HepG2 (cell line): ENCODE results near the gene SEMA4A. TPM values are rescaled to one million over a fixed set of nuclear protein-coding genes. Genes with fewer than 3 reads are reported as not detected.

Source experiments
- ARHGAP35 ChIP-seq: sonication (generic); formaldehyde crosslinking; IDR thresholded peaks from 2 replicates; pipeline ENCODE4 v1.9.0; 2022; ENCODE audit warnings: mild to moderate bottlenecking, inconsistent platforms, moderate library complexity, missing genetic modification reagents, borderline replicate concordance
- GATA4 ChIP-seq: sonication (generic); IDR thresholded peaks from 2 replicates; pipeline ENCODE4 v1.6.1; 2016; ENCODE audit warnings: antibody characterized with exemption, low read depth, borderline replicate concordance
- JUN ChIP-seq: sonication (generic); formaldehyde crosslinking; IDR thresholded peaks from 2 replicates; pipeline ENCODE4 v1.4.0; 2020; ENCODE audit warnings: mild to moderate bottlenecking, missing genetic modification reagents
- KDM5A ChIP-seq: fragments of 200-600 bp; sonication (generic); IDR thresholded peaks from 2 replicates; pipeline ENCODE4 v1.7.0; 2018; ENCODE audit warnings: antibody characterized with exemption, mild to moderate bottlenecking, low read length, borderline replicate concordance
- MAFF ChIP-seq: IDR thresholded peaks from 2 replicates; pipeline ENCODE4 v1.6.1; 2011; ENCODE audit warnings: low read depth, low read length, improper control_type of control experiment
- MED1 ChIP-seq: sonication (generic); formaldehyde crosslinking; IDR thresholded peaks from 2 replicates; pipeline ENCODE4 v1.4.0; 2020; ENCODE audit warnings: missing genetic modification reagents
- PCBP1 ChIP-seq: fragments of 200-400 bp; formaldehyde crosslinking; IDR thresholded peaks from 2 replicates; pipeline ENCODE4 v1.6.1; 2017; ENCODE audit warnings: mild to moderate bottlenecking, low read depth, low read length, borderline replicate concordance
- PHF8 ChIP-seq: sonication (generic); formaldehyde crosslinking; IDR thresholded peaks from 2 replicates; pipeline ENCODE4 v1.5.0; 2020; ENCODE audit warnings: missing genetic modification reagents
- POLR2AphosphoS2 ChIP-seq: IDR thresholded peaks from 2 replicates; pipeline ENCODE4 v1.6.1; 2011; ENCODE audit warnings: low read depth, low read length, improper control_type of control experiment
- RARA ChIP-seq: IDR thresholded peaks from 2 replicates; pipeline ENCODE4 v1.6.1; 2016; ENCODE audit warnings: missing genetic modification reagents, missing compliant biosample characterization
- SOX6 ChIP-seq, 2 experiments: fragments of 450-650 bp in 1 of 2; sonication (generic) in 1 of 2; formaldehyde crosslinking in 1 of 2; IDR thresholded peaks; 2 replicates each; pipeline versions ENCODE4 v1.4.0 to v1.6.1; 2017 to 2020; ENCODE audit warnings: antibody characterized with exemption in 1 of 2, mild to moderate bottlenecking in 1 of 2, missing genetic modification reagents in 1 of 2
- THAP11 ChIP-seq: IDR thresholded peaks from 2 replicates; pipeline ENCODE4 v1.6.1; 2016; ENCODE audit warnings: missing biosample characterization, missing genetic modification reagents
- ZC3H13 ChIP-seq: sonication (generic); formaldehyde crosslinking; IDR thresholded peaks from 2 replicates; pipeline ENCODE4 v1.8.1; 2023; ENCODE audit warnings: mild to moderate bottlenecking, missing genetic modification reagents, moderate library complexity
- ZFP82 ChIP-seq: sonication (generic); formaldehyde crosslinking; IDR thresholded peaks from 2 replicates; pipeline ENCODE4 v1.5.1; 2020; ENCODE audit warnings: mild to moderate bottlenecking, missing genetic modification reagents, borderline replicate concordance
- ZMYM4 ChIP-seq: sonication (generic); formaldehyde crosslinking; IDR thresholded peaks from 2 replicates; pipeline ENCODE4 v1.8.1; 2023; ENCODE audit warnings: mild to moderate bottlenecking, missing genetic modification reagents
- ZNF264 ChIP-seq: sonication (generic); formaldehyde crosslinking; IDR thresholded peaks from 2 replicates; pipeline ENCODE4 v1.4.0; 2020; ENCODE audit warnings: missing genetic modification reagents
- ZNF354B ChIP-seq: sonication (generic); formaldehyde crosslinking; IDR thresholded peaks from 2 replicates; pipeline ENCODE4 v1.8.0; 2022; ENCODE audit warnings: mild to moderate bottlenecking, missing genetic modification reagents
- ZNF414 ChIP-seq: sonication (generic); formaldehyde crosslinking; IDR thresholded peaks from 2 replicates; pipeline ENCODE4 v1.5.0; 2020; ENCODE audit warnings: missing genetic modification reagents
- ZNF547 ChIP-seq: sonication (generic); formaldehyde crosslinking; IDR thresholded peaks from 2 replicates; pipeline ENCODE4 v1.5.1; 2020; ENCODE audit warnings: mild to moderate bottlenecking, missing genetic modification reagents
- ZNF615 ChIP-seq: sonication (generic); formaldehyde crosslinking; IDR thresholded peaks from 2 replicates; pipeline ENCODE4 v1.5.0; 2020; ENCODE audit warnings: mild to moderate bottlenecking, missing genetic modification reagents, borderline replicate concordance
- ZNF652 ChIP-seq: IDR thresholded peaks from 2 replicates; pipeline ENCODE4 v1.6.1; 2016; ENCODE audit warnings: low read depth, borderline replicate concordance
- ZNF691 ChIP-seq: sonication (generic); formaldehyde crosslinking; IDR thresholded peaks from 2 replicates; pipeline ENCODE4 v1.4.0; 2020; ENCODE audit warnings: missing genetic modification reagents, low read depth, mild to moderate bottlenecking, borderline replicate concordance
- polyA plus RNA-seq, 8 experiments: library from polyadenylated mRNA; depleted of rRNA in 3 of 8; stranded (reverse) in 7 of 8; unstranded in 1 of 8; fragments of >200 nt; fragmentation: Illumina TruSeq in 4 of 8; extraction: Trizol in 4 of 8; gene quantifications; 2 replicates each; pipeline versions ENCODE4 v1.2.1 to v1.2.3, GENCODE V29; 2011 to 2016; ENCODE audit warnings: low read depth in 4 of 8, missing spikeins in 1 of 8, mixed read lengths in 1 of 8; ENCODE audit not compliant: insufficient read depth in 1 of 8
- total RNA-seq, 5 experiments: library from RNA; depleted of rRNA; stranded (reverse); fragments of >200 nt; fragmentation: Illumina TruSeq; extraction: Trizol; gene quantifications; 2 replicates each; pipeline ENCODE4 v1.2.3, GENCODE V29; 2016; ENCODE audit warnings: low read depth in 1 of 5
- TF ChIP-seq, protein P1 (sequence below): sonication (generic); formaldehyde crosslinking; IDR thresholded peaks from 2 replicates; pipeline ENCODE4 v1.5.1; 2020; ENCODE audit warnings: missing genetic modification reagents, mild to moderate bottlenecking, borderline replicate concordance
- TF ChIP-seq, protein P2 (sequence below): sonication (generic); formaldehyde crosslinking; IDR thresholded peaks from 2 replicates; pipeline ENCODE4 v1.4.0; 2020; ENCODE audit warnings: missing genetic modification reagents

The SEMA4A gene
- total and polyA plus RNA-seq, 2 of the 13 experiments (the other 11 are each of a cell fraction or from before 2014, with no cell fraction given): 0.09 to 0.20 TPM

- TF ChIP-seq ZNF414 (peak; percentile 71; the same call in 1 of the 2 replicates), GATA4 (no peak; the same call in 1 of the 2 replicates), ZFP82 (CRISPR knock-in tag) (peak; percentile 71; the same call in 1 of the 2 replicates), ZNF652 (no peak), ZNF547 (peak; percentile 82), PHF8 (CRISPR knock-in tag) (peak; percentile 82), JUN (peak; percentile 74; the same call in 1 of the 2 replicates), SOX6 (IDR thresholded peaks at IDR 0.05) (no peak), SOX6 (CRISPR knock-in tag; IDR thresholded peaks at IDR 0.05) (peak; percentile 57; the same call in 1 of the 2 replicates), ZNF615 (CRISPR knock-in tag) (no peak), ZNF354B (CRISPR knock-in tag) (0 out of 2 replicates have a peak, but pooled peaks have one; percentile 78), THAP11 (peak; percentile 85), MED1 (CRISPR knock-in tag) (peak; percentile 70), ARHGAP35 (CRISPR knock-in tag) (peak; percentile 68; the same call in 1 of the 2 replicates), PCBP1 (peak; percentile 59; the same call in 1 of the 2 replicates), MAFF (no peak), KDM5A (peak; percentile 75; the same call in 1 of the 2 replicates), ZMYM4 (peak; percentile 84; the same call in 1 of the 2 replicates), ZNF264 (CRISPR knock-in tag) (peak; percentile 52; the same call in 1 of the 2 replicates), RARA (CRISPR knock-in tag) (no peak; the same call in 1 of the 2 replicates), POLR2AphosphoS2 (peak; percentile 88; the same call in 1 of the 2 replicates), ZNF691 (CRISPR knock-in tag) (peak; percentile 85; the same call in 1 of the 2 replicates), ZC3H13 (CRISPR knock-in tag) (0 out of 2 replicates have a peak, but pooled peaks have one; percentile 88)
- TF ChIP-seq, protein P1, sequence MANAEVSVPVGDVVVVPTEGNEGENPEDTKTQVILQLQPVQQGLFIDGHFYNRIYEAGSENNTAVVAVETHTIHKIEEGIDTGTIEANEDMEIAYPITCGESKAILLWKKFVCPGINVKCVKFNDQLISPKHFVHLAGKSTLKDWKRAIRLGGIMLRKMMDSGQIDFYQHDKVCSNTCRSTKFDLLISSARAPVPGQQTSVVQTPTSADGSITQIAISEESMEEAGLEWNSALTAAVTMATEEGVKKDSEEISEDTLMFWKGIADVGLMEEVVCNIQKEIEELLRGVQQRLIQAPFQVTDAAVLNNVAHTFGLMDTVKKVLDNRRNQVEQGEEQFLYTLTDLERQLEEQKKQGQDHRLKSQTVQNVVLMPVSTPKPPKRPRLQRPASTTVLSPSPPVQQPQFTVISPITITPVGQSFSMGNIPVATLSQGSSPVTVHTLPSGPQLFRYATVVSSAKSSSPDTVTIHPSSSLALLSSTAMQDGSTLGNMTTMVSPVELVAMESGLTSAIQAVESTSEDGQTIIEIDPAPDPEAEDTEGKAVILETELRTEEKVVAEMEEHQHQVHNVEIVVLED (CRISPR knock-in tag): peak; percentile 95
- TF ChIP-seq, protein P2, sequence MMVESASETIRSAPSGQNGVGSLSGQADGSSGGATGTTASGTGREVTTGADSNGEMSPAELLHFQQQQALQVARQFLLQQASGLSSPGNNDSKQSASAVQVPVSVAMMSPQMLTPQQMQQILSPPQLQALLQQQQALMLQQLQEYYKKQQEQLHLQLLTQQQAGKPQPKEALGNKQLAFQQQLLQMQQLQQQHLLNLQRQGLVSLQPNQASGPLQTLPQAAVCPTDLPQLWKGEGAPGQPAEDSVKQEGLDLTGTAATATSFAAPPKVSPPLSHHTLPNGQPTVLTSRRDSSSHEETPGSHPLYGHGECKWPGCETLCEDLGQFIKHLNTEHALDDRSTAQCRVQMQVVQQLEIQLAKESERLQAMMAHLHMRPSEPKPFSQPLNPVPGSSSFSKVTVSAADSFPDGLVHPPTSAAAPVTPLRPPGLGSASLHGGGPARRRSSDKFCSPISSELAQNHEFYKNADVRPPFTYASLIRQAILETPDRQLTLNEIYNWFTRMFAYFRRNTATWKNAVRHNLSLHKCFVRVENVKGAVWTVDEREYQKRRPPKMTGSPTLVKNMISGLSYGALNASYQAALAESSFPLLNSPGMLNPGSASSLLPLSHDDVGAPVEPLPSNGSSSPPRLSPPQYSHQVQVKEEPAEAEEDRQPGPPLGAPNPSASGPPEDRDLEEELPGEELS (CRISPR knock-in tag): peak; percentile 35; the same call in 1 of the 2 replicates
Measured at GRCh38 chr1:156212833-156213643, 59.7 kb downstream of the SEMA4A start, which contains the start of gene PMF1 (continued).
